Type B pancreatic cell (in vitro differentiated cells): ENCODE data around the gene OR2Y1. TPM values are rescaled to one million over a fixed set of nuclear protein-coding genes. Genes with fewer than 3 reads are reported as not detected.
A peak's percentile ranks its signal among the peaks of the same experiment; 100 is the strongest.

ENCODE experiments used
- DNase-seq: peaks from one replicate; pipeline ENCODE4 v3.0.0; 2021; ENCODE audit warnings: mixed read lengths; ENCODE audit not compliant: unreplicated experiment; ENCODE audit errors: extremely low spot score
- H3K27ac Mint-ChIP-seq: 2 replicates; pipeline ENCODE4 v1.8.0; 2021; ENCODE audit warnings: mild to moderate bottlenecking, mixed read lengths
- H3K27me3 Mint-ChIP-seq: 2 replicates; pipeline ENCODE4 v1.8.0; 2021; ENCODE audit warnings: mixed read lengths
- H3K36me3 Mint-ChIP-seq: 2 replicates; pipeline ENCODE4 v1.8.0; 2021; ENCODE audit warnings: mixed read lengths
- H3K4me1 Mint-ChIP-seq: one replicate; pipeline ENCODE4 v1.8.0; 2021; ENCODE audit warnings: mixed read lengths; ENCODE audit not compliant: unreplicated experiment
- H3K4me3 Mint-ChIP-seq: 2 replicates; pipeline ENCODE4 v1.8.0; 2021; ENCODE audit warnings: mild to moderate bottlenecking, mixed read lengths
- H3K9me3 Mint-ChIP-seq: 2 replicates; pipeline ENCODE4 v1.8.0; 2021; ENCODE audit warnings: mixed read lengths
- CTCF ChIP-seq: fragments of 200-600 bp; sonication (generic); conservative IDR thresholded peaks from 2 replicates; pipeline ENCODE4 v1.5.0; 2021; ENCODE audit warnings: antibody characterized with exemption, mild to moderate bottlenecking
- total RNA-seq: library from RNA; stranded (reverse); gene quantifications from 2 replicates; pipeline ENCODE4 v1.2.1, GENCODE V29; 2021; ENCODE audit warnings: low replicate concordance

OR2Y1 gene
- total RNA-seq, 1 donor from 2014 or later = not detected

- H3K4me3 Mint-ChIP-seq = no peak overlapping the region
- no peaks in the 10 kb centered on the region for H3K9me3 Mint-ChIP-seq
- H3K27ac Mint-ChIP-seq = no peak overlapping the region
These were observed 14.9 kb downstream of the OR2Y1 start for GRCh38 chr5:180724944-180725343.

DNA sequence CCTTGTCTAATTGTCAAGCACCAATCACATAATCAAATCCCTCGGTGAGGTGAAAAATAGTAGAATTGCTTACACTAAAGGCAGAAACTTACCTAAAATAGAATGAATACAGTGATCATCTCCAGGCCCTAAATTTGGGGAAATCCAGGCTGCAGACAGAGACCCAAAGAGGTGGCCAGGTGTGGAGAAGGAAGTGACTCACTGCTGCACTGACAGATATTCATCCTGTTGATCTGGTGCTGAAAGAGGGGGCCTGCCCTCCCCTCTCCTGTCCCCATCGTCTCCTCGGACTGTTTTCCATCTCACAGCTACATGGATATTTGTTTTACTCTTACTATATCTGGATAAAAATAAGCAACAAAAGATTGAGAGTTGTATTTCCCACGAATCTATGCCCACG, 15.9 kb downstream of the OR2Y1 start:
- no peak for DNase-seq
- no peaks in the 10 kb centered on the region for H3K9me3 Mint-ChIP-seq
- TF ChIP-seq CTCF = no peak
- H3K4me1 Mint-ChIP-seq = no peaks in the 10 kb centered on the region
- H3K27ac Mint-ChIP-seq = no peak overlapping the region
- no peak overlapping the region for H3K4me3 Mint-ChIP-seq
- H3K27me3 Mint-ChIP-seq = peaks cover 25% of the 10 kb centered on the region
- no peaks in the 10 kb centered on the region for H3K36me3 Mint-ChIP-seq

More at GRCh38 chr5:180724944-180725343, 14.9 kb downstream of the OR2Y1 start:
- no peak for DNase-seq
- H3K27me3 Mint-ChIP-seq = peaks cover 28% of the 10 kb centered on the region
- no peaks in the 10 kb centered on the region for H3K4me1 Mint-ChIP-seq
- H3K36me3 Mint-ChIP-seq = no peaks in the 10 kb centered on the region
- no peak for TF ChIP-seq CTCF

DNA sequence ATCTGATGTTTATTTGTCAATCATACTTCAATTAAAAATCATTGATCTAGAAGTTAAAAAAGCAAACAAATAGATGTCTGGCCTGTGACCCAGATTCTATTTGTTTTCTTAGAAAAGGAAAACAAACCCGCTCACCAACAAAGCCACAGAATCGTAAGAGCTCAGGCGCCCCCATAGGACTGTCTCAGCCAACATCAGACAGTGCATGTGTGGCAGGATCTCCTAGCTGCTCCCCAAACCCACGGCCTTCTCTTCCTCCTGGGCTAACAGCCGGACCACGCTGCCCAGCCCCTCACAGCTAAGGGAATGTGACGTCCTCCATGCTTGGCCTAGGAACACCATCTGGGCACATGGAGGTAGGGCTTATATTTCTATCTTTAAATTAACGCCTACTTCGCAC, 19.4 kb downstream of the OR2Y1 start:
- Mint-ChIP-seq H3K9me3 (no peaks in the 10 kb centered on the region), H3K36me3 (no peaks in the 10 kb centered on the region), H3K4me1 (no peaks in the 10 kb centered on the region), H3K27me3 (peaks cover 34% of the 10 kb centered on the region), H3K4me3 (no peak overlapping the region), H3K27ac (no peak overlapping the region)
- DNase-seq = no peak
- TF ChIP-seq CTCF = no peak

DNA sequence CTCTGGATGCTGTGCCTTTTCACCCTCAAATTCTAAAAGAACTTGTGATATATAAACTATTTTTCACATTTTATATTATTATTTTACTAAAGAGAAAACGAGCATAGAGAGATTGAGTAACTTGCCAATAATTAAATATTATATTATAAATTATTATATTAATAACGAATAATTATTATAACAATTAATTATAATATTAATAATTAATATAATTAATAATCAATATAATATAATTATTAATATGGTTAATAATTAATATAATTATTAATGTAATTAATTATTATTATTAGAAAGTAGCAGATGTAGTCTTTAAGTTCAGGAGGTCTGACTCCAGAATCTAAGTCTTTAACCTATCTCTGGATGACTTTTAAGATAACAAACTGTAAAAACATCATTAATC, 20.1 kb downstream of the OR2Y1 start:
- no peak overlapping the region for H3K4me3 Mint-ChIP-seq
- no peaks in the 10 kb centered on the region for H3K9me3 Mint-ChIP-seq
- peaks cover 37% of the 10 kb centered on the region for H3K27me3 Mint-ChIP-seq
- no peak for TF ChIP-seq CTCF
- H3K4me1 Mint-ChIP-seq = no peaks in the 10 kb centered on the region
- H3K36me3 Mint-ChIP-seq = no peaks in the 10 kb centered on the region
- no peak overlapping the region for H3K27ac Mint-ChIP-seq
- no peak for DNase-seq

DNA sequence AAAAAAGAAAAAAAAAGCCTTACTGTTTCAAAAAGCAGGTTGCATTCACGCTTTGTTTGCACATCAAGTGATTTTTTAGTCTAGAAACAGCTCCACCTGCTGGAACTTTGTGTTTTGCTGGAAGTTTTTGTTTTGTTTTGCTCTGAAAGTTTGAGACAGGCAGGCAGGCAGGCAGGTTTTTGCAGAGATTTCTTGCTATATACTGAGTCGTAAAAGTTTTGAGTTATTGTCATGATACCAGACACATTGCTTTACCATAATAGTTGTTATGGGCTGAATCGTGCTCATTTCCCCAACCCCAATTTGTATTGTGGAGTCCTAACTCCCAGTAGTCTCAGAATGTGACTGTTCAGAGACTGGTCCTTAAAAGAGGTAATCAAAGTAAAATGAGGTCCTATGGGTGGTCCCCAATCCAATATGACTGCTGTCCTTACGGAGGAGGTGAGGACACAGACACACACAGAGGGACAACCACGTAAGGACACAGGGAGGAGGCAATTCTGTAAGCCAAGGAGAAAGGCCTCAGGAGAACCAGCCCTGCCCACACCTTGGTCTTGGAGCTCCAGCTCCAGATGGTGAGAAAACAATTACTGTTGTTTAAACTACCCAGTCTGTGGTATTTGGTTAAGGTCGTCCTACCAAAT, 20.9 kb downstream of the OR2Y1 start:
- DNase-seq = no peak
- peaks cover 4% of the 10 kb centered on the region for H3K9me3 Mint-ChIP-seq
- peaks cover 37% of the 10 kb centered on the region for H3K27me3 Mint-ChIP-seq
- no peaks in the 10 kb centered on the region for H3K4me1 Mint-ChIP-seq
- TF ChIP-seq CTCF = peak; percentile 81
- no peaks in the 10 kb centered on the region for H3K36me3 Mint-ChIP-seq
- no peak overlapping the region for H3K27ac Mint-ChIP-seq
- no peak overlapping the region for H3K4me3 Mint-ChIP-seq
